NOMO-1 treated with dmso at 0.1 percent for 144 hours (cell line): ENCODE measurements around the gene RHOT2.
"Not testable (repeated sequence)": the region's sequence is repeated elsewhere in the genome, so short reads cannot be mapped to it uniquely, and the experiment has no call there.

ENCODE experiments used
- DNase-seq: peaks from one replicate; lab custom pipeline; 2025; ENCODE audit not compliant: unreplicated experiment; lab: John Stamatoyannopoulos, UW

The RHOT2 gene

DNA sequence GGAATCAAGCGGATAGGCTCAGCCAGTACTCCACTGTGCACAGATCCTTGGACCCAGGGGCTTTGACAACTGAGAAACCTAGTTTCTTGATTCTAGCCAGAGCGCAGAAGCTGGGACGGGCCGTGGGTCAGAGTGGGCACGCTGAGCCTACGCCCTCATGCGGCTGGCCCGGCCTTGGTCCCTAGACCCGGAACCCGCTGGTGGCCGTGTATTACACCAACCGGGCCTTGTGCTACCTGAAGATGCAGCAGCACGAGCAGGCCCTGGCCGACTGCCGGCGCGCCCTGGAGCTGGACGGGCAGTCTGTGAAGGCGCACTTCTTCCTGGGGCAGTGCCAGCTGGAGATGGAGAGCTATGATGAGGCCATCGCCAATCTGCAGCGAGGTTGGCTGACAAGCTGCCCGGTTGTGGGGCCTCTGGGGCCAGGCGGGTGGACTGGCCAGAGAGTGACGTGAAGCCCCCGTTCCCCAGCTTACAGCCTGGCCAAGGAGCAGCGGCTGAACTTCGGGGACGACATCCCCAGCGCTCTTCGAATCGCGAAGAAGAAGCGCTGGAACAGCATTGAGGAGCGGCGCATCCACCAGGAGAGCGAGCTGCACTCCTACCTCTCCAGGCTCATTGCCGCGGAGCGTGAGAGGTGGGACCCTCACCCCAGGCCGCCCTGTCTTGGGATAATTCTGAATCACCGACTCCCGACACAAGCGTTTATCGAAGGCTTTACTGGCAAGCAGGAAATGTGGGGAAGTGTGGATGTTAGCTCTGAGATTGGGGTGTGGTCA is 13.2 kb downstream of the RHOT2 start:
- no peak for DNase-seq

DNA sequence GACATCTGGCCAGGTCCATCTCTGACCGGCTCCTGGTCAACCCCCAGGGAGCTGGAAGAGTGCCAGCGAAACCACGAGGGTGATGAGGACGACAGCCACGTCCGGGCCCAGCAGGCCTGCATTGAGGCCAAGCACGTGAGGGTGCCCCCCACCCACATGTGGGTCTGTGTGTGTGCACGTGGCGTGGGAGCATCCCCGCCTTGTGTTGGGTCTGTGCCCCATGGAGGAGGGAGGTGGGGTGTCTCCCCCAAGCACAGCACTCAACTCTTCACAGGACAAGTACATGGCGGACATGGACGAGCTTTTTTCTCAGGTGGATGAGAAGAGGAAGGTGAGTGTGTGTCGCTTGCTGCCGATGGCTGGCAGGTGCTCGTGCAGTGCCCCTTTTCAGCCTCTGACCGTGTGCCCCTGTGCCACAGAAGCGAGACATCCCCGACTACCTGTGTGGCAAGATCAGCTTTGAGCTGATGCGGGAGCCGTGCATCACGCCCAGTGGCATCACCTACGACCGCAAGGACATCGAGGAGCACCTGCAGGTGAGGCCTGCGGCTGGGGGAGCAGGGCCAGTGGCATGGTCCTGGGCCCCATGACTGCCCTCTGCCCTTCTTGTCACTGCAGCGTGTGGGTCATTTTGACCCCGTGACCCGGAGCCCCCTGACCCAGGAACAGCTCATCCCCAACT is 14.0 kb downstream of the RHOT2 start:
- no peak for DNase-seq

DNA sequence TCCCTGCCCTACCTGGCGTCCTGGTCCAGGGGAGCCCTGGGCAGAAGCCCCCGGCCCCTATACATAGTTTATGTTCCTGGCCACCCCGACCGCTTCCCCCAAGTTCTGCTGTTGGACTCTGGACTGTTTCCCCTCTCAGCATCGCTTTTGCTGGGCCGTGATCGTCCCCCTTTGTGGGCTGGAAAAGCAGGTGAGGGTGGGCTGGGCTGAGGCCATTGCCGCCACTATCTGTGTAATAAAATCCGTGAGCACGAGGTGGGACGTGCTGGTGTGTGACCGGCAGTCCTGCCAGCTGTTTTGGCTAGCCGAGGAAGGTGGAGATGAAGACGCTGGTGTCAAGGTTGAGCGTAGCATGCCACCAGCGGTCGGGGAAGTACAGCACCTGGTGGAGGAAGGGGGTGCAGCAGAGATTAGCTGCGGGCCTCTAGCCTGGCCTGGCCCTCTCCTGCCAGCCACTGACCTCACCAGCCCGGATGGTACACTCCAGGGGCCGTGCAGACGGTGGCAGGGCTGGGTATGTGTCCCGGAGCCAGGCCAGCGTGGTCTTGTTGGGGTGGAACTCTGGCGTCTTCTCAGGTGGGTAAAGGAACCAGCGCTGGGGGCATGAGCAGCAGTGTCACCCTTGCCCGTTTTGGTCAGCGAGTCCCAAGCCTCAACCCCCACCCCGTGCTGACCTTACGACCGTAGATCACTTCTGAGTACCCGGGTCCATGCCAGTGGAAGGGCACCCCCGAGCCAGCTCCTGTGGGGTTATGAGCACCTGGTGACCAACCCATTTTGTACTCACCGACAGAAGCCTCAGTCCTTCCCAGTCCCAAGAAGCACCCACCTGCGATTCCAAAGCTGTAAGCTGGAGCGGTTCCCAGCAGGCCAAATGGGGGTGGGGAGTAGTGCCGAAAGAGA is 14.8 kb downstream of the RHOT2 start:
- DNase-seq = no peak

DNA sequence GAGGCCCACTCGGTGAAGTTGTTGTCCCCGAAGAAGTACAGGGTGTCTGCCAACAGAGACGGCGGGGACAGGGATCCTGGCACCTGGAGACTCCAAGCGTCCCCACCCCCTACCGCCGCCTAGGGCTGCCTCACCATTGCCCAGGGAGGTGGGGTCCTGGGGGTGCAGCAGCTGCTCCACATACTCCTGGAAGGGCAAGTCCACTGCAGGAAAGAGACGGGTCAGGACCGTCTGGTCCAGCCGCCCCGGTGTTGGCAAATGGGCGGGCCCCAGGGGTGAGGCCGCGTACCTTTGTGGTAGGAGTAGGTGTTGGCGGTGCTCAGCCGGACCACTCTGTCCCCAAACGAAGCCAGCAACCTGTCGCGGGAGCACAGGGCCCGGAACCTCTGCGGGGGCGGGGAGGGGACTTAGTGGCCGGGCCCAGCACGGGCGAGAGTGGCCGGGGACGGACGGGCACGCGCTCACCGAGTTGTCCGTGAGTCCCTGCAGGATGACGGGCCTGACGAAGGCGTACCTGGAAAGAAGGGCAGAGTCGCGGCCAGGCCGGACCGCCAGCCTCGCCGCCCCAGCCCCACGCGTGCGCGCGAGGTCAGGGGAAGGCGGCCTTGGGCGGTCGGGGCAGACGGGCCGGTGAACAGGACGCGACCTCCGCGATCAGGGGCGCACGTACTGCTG is 15.6 kb downstream of the RHOT2 start:
- DNase-seq = no peak

DNA sequence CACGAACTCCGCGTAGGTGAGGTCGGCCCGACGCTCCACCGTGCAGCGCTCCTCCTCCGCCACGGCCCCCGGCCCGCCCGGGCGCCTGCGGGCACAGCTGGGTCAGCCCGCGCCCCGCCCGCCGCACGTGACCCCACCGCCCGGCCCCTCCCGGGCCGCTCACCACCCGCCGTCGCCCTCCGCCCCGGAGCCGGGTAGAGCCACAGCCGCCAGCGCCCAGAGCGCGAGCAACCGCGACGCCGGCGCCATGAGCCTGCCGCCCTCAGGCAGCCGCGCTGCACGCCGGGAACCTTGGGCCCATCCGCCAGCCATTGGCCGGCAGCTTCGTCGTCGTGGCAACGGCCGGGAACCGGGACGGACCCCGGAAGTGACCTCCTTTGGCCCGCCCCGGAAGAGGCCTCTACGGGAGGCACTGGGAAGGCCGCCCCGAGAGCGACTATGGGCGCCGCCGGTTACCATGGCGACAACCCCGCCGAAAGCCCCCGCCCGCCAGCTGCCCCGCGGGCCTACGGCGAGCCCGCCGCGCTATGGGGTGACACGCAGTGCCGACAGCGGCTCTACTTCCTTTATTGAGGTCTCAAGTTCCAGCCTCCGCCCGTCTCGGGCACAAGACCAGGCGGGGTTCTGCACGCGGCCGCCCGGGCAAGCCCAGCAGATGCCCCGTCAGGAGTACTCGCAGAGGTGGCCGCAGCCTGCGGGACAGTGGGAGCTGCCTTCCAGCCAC is 16.3 kb downstream of the RHOT2 start, which contains the start of gene JMJD8:
JMJD8 (minus strand) TSS at position 264 of the 724 bp plus-strand sequence; CDS start at position 249, 15 bp downstream.
- DNase-seq = peak; percentile 91

DNA sequence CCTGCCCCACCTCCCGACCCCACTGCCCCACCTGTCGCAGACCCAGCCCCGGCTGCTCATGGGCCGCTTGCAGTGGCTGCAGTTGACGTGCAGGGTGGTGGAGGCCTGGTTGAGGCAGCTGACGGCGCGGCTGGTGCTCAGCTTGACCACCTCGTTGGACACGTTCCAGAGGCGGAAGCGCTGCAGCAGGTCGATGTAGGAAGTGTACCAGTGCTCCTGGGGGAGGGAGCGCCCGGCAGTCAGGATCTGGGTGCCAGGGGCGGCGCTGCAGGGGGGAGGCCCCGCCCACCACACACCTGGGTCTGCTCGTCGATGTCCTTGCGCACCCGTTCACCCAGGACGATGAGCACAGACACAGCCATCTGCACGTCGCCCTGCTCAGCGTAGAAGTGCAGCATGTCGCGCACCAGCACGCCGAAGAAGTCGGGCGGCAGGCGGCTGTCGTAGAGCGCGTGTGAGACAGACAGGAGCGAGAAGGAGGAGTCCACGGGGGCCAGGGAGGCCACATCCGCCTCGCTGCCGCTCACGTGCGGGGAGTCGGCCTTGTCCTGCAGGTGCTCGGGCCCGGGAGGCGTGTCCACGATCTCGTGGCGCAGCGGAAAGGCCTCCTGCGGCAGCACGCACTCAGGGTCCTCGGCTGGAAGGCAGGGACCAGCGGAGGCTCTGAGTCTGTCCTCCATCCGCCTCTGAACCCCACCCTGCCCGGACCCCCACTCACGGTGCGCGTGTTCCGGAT is 17.2 kb downstream of the RHOT2 start:
- no peak for DNase-seq

DNA sequence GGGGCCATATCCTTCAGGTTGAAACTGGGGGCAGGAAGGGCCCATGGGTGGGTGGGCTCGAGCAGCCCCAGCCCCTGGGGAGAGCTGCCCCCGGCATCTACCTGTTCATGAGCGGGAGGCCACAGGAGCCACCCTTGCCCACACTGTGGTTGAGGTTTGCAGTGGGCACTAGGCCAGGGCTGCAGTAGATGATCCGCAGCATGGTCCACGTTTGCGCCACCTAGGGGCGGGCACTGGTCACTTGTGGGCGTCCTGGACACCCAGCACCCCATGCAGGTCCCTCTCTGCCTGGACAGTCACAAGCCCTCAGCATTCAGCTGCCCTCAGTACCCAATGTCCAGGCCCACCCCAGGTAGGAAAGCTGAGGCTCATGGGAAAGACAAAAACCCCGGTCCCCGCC is 18.0 kb downstream of the RHOT2 start:
- no peak for DNase-seq

DNA sequence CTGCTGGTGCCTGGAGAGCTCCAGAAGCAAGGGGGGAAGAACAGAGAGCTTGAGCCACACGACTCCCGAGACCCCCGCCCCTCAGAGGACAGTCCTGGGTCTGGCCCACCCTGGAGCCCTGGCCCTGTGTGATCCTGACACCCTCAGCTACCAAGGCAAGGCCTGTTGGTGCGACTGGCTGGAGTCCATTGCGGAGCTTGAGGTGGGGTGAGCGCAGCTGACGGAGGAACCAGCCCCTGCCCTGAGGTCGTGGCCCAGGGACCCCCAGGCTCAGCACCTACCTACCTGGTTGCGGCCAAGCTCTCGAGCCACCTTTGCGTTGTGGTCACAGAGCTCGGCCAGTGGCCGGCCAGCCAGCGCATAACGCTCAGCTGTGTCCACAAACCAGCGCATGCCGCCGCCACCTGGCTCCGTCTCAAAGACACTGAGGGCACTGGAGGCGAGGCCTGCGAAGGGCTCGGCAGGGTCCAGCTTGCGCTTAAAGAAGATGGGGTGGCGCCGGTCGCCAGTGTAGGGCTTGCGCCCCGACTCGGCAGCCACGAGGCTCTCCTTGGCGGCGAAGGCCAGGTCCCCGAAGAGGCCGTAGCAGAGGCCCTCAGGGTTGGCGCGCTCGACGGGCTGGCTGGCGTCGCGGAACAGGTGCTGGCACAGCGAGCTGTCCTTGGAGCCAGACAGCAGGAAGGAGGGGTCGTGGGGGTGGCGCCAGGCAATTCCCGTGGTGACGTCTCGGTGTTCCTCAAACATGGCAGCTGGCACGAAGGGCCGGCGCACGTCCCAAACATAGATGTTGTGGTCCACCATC is 18.7 kb downstream of the RHOT2 start:
- DNase-seq = no peak

DNA sequence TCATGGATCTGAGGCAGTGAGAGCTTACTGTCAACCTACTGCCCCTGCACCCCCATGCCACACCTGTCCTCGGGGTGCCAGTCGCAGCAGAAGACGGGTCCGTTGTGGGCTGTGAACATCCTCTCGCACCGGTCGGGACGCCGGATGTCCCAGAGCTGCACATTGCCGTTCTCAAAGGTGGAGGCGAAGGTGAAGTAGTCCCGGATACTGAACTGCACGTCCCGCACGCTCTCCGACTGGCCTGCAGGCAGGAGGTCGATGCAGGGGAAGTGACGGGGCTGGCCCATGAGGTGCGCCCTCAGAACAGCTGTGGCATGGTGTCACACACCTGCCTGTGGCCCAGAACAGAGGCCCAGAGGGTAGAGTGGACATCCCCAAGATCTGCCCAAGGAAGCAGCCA is 19.6 kb downstream of the RHOT2 start:
- DNase-seq = no peak

DNA sequence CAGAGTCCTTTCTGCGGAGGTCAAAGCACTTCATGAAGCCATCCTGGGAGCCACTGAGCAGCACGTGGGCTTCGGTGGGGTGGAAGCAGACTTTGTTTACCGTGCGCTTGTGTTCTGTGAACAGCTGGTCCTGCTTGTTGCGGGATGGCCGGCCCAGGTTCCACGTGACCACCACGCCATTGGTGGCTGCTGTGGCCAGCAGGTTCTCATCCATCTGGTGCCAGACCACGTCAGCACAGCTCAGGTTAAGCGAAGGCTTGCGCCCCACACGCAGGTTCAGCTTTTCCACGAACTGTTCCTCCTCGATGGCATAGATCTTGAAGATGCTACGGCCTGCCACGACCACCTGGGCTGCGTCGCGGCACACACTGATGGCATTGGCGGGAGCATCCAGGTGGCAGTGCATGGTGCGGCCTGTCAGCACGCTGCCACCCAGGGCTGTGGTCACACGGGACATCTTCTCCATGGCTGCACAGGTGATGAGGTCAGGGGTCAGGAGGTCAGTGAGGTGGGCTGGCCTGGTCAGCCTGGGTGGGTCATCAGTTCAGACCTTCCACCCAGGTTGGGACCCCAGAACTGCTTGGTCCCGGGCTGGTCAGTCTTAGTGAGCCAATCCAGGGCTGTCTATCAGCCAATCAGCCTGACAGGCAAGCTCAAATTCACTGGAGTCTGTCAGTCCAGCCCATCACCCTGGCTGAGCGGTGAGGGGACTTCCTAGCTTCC is 21.4 kb downstream of the RHOT2 start:
- no peak for DNase-seq

DNA sequence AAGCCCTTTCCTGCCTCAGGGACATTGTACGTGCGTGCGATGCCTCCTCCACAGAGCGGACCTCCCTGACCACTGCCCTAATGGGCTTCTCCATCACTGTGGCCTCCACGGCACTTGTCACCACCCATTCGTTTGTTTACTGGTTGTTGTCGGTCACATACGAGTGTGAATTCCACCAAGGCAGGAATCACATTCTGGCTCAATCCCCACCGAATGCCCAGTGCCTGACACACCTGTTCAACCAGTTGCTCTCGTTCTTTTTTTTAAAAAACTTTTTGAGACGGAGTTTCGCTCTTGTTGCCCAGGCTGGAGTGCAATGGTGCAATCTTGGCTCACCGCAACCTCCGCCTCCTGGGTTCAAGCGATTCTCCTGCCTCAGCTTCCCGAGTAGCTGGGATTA is 23.3 kb downstream of the RHOT2 start:
- DNase-seq = not testable (repeated sequence)

DNA sequence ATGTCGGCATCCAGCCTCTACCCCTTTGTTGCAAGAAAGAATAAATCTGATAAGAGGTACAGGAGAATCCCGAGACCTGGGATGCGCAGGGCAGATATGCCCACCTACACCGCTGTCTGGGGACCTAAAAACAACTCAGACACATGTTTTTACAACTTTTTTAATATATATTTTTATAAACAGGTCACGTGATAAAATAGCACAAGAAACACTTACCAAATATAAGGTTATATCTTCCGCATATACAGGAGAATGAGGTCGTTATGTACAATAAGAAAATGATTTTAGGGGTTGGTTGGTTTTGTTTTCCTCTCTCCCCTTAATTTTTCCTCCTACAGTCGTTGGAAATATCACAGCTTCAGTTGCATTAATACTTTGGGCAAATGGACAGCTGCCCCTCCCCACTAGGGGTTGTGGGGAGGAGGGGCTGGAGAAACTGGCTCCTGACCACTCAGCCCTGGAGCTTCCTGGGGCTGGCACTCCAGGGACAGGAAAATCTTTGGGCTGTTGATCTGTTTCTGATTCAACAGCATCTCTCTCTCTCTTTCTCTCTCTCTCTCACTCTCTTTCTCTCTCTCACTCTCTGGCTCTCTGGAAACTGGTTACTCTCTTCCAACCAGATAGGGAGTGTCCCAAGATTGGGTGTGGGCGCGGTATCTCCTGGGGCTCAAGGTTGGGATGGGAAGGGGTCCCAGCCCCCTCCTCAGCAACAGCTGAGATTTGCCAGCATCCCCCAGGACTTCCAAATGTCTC is 24.6 kb downstream of the RHOT2 start:
- DNase-seq = no peak

DNA sequence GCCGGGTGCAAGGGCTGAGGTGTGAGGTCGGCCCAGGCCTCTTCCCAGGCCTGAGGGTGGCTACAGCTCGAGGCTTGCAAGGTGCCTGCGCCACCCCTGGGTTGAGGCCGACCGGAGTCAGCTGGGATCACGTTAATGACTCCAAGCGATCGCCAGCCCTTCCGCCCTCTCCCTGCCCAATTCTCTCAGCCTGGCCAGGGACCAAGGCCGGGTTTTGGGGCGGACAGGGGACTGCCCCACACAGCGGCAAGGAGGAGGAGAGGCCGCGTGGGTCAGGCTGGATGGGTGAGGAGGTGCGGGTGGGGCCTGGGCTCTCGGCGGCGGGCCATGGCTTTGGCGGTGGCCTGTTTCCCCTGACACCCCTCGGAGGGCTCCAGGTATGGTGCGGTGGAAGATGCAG is 25.4 kb downstream of the RHOT2 start:
- no peak for DNase-seq

DNA sequence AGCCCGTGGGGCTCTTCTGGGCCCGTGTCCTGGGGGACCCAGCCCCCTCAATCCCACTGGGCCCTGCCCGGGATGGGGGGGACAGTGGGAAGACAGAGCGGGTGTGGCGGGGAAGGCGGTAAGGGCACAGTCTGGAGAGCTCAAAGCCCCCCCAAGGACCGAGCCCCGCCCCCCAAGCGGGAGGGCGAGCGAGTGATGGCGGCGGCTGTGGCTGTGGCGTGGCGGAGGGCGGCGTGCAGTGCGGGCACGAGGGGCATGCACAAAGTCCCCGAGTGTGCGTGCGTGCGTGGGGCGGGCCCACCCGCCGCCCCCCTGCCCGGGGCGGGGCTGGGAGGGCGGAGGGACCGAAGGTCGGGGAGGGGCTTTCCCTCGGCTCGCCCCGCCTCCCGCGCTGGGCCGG is 25.8 kb downstream of the RHOT2 start:
- DNase-seq = no peak

DNA sequence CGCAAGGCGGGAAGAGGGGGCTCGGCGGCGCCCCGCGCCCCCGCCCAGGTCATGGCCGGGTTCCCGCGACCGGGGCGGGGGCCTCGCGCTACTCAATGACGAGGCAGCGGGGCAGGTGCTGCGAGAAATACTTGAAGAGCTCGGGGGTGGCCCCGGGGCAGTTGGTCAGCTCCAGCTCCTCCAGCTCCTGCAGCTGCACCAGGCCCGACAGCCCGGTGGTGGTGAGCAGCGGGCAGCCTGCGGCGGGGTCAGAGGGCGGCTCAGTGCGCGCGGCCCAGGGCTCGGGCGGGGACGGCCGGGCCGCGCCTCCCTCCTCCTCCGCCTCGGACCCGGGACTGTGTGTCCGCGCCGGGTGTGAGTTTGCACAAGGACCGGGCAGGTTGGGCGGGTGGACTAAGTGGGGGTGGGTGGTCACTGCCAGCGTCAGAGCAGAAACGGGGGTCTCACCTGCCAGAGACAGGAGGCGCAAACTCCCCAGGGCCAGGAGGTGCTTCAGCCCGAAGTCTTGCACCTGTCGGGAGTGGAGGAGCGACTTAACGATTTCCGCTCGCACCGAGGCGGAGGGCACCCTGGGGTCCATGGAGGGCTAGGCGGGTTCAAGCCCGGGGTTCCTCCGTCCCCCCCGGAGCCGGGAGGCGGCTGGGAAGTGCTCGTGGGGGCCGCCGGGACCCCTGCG is 26.4 kb downstream of the RHOT2 start:
- no peak for DNase-seq

DNA sequence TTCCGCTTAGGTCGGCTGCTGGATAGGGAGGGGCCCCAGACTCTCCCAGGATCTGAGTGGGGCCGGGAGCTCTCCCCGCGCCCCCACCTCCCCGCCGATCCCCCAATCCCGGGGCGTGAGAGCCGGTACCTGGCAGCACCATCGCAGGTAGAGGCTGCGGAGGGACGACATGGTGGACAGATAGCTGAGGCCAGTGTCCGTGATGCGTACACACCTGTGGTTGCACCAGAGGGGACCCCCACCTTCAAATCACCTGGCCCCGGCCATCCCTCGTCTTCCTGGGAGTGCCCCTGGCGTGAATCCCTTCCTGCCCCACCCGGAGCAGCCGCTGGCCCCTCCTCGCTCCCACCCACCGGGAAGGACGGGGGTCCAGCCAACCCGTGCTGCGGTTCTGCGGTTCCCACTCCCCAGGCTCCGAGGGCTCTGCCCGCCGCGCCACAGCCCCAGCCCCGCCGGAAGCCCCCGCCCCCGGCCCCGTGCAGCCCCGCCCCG is 27.0 kb downstream of the RHOT2 start:
- DNase-seq = no peak
